Natural killer cell (primary cell): ENCODE data around the gene SFSWAP. TPM values are rescaled to one million over a fixed set of nuclear protein-coding genes. Genes with fewer than 3 reads are reported as not detected.

Source experiments
- ATAC-seq, 3 donors: fragments of 150-1000 bp in 2 of 3; fragments of 200-7000 bp in 1 of 3; cut with Tn5 transposase; 1 replicate in 1 of 3; 2 replicates in 2 of 3; pipeline ENCODE4 v1.10.0; 2021; ENCODE audit warnings: mild to moderate bottlenecking in 2 of 3, moderate library complexity in 2 of 3
- DNase-seq, 2 donors: peaks; one replicate each; pipeline versions ENCODE4 v3.0.0 to v3.0.0-alpha.2; 2013 to 2021; ENCODE audit warnings: mixed read lengths in 1 of 2
- H3K27ac ChIP-seq: one replicate; pipeline ENCODE4 v1.5.1; 2013; ENCODE audit warnings: mild to moderate bottlenecking, low read length
- H3K27me3 ChIP-seq: one replicate; pipeline ENCODE4 v1.6.1; 2013; ENCODE audit warnings: low read length; ENCODE audit not compliant: control insufficient read depth, insufficient read depth
- H3K36me3 ChIP-seq: one replicate; pipeline ENCODE4 v1.6.1; 2013; ENCODE audit warnings: low read length; ENCODE audit not compliant: control insufficient read depth, insufficient read depth
- H3K4me1 ChIP-seq: one replicate; pipeline ENCODE4 v1.6.1; 2013; ENCODE audit warnings: low read length; ENCODE audit not compliant: control insufficient read depth, insufficient read depth
- H3K4me3 ChIP-seq: one replicate; pipeline ENCODE4 v1.5.1; 2013; ENCODE audit warnings: low read length
- H3K9me3 ChIP-seq: one replicate; pipeline ENCODE4 v1.6.1; 2013; ENCODE audit warnings: low read length; ENCODE audit not compliant: control insufficient read depth, insufficient read depth
- H3K27ac Mint-ChIP-seq, 2 donors: one replicate each; pipeline ENCODE4 v1.8.0; 2022; ENCODE audit warnings: mild to moderate bottlenecking in 2 of 2, mixed read lengths in 2 of 2, moderate library complexity in 1 of 2
- H3K27me3 Mint-ChIP-seq, 2 donors: one replicate each; pipeline ENCODE4 v1.8.0; 2022; ENCODE audit warnings: low read depth in 2 of 2, mixed read lengths in 2 of 2
- H3K36me3 Mint-ChIP-seq: one replicate; pipeline ENCODE4 v1.8.0; 2022; ENCODE audit warnings: mixed read lengths
- H3K4me1 Mint-ChIP-seq, 2 donors: one replicate each; pipeline ENCODE4 v1.8.0; 2022; ENCODE audit warnings: mixed read lengths in 2 of 2
- H3K4me3 Mint-ChIP-seq: one replicate; pipeline ENCODE4 v1.8.0; 2022; ENCODE audit warnings: mild to moderate bottlenecking, moderate library complexity, mixed read lengths
- H3K9me3 Mint-ChIP-seq, 2 donors: one replicate each; pipeline ENCODE4 v1.8.0; 2022; ENCODE audit warnings: mixed read lengths in 2 of 2
- CTCF ChIP-seq: fragments of 200-600 bp; IDR thresholded peaks from one replicate; pipeline ENCODE4 v1.8.0; 2022; ENCODE audit warnings: antibody characterized with exemption
- WGBS: methylation state at CpG from one replicate; pipeline ENCODE4 v1.1.7; 2013; ENCODE audit warnings: missing lambda C conversion rate; ENCODE audit not compliant: insufficient coverage; 5-methylcytosine and 5-hydroxymethylcytosine counted together
- intact Hi-C: fragments of 100-400 bp; cut with micrococcal nuclease; formaldehyde crosslinking; loops from one replicate; pipeline ENCODE4 v1.14.2; 2022
- total RNA-seq, 4 donors: library from RNA; stranded (reverse); fragments of 120-200 nt in 1 of 4; gene quantifications; one replicate each; pipeline versions ENCODE4 v1.2.3 to v1.2.4, GENCODE V29; 2013 to 2022

The SFSWAP gene
- total RNA-seq, 3 donors from 2014 or later (not counting 1 experiment from before 2014, with no cell fraction given), result 99.1 to 109 (median 102) TPM

GRCh38 chr12:131796754-131797587 is 86.1 kb downstream of the SFSWAP start:
- Histone ChIP-seq H3K27ac (no peak overlapping the region), H3K9me3 (no peaks in the 10 kb centered on the region), H3K36me3 (peaks cover 47% of the 10 kb centered on the region), H3K4me3 (no peak overlapping the region), H3K27me3 (no peaks in the 10 kb centered on the region), H3K4me1 (peaks cover 11% of the 10 kb centered on the region)
- no peak for ATAC-seq
- no peak overlapping the region for H3K27ac Mint-ChIP-seq
- DNase-seq, result no peak
- H3K4me1 Mint-ChIP-seq, result peaks cover 6 to 11% of the 10 kb centered on the region in 2 donors
- no peak overlapping the region for H3K4me3 Mint-ChIP-seq
- no peaks in the 10 kb centered on the region for H3K36me3 Mint-ChIP-seq
- intact Hi-C loops, result no loop called here
- H3K9me3 Mint-ChIP-seq, result no peaks in the 10 kb centered on the region
- no peak for TF ChIP-seq CTCF
- no peaks in the 10 kb centered on the region for H3K27me3 Mint-ChIP-seq
- 95% methylated on average over 28 of the region's 28 CpGs for WGBS

- intact Hi-C loops, result no loop called here
- no peak for ATAC-seq
- Histone ChIP-seq H3K9me3 (no peaks in the 10 kb centered on the region), H3K36me3 (peaks cover 47% of the 10 kb centered on the region), H3K27me3 (no peaks in the 10 kb centered on the region), H3K27ac (no peak overlapping the region), H3K4me3 (no peak overlapping the region), H3K4me1 (peaks cover 11% of the 10 kb centered on the region)
- H3K4me1 Mint-ChIP-seq, result peaks cover 6 to 11% of the 10 kb centered on the region in 2 donors
- 97% methylated on average over 10 of the region's 10 CpGs for WGBS
- no peaks in the 10 kb centered on the region for H3K27me3 Mint-ChIP-seq
- DNase-seq, result no peak
- TF ChIP-seq CTCF, result no peak
- H3K4me3 Mint-ChIP-seq, result no peak overlapping the region
- H3K9me3 Mint-ChIP-seq, result no peaks in the 10 kb centered on the region
- H3K27ac Mint-ChIP-seq, result no peak overlapping the region
- H3K36me3 Mint-ChIP-seq, result no peaks in the 10 kb centered on the region
Measured at GRCh38 chr12:131797588-131797934, 86.7 kb downstream of the SFSWAP start.

- H3K27ac Mint-ChIP-seq, result peak overlapping the region in 1 of 2 donors; percentile 15
- peaks cover 6 to 11% of the 10 kb centered on the region in 2 donors for H3K4me1 Mint-ChIP-seq
- H3K4me3 Mint-ChIP-seq, result no peak overlapping the region
- H3K27me3 ChIP-seq, result no peaks in the 10 kb centered on the region
- 90% methylated on average over 21 of the region's 21 CpGs for WGBS
- no peak for DNase-seq
- no peaks in the 10 kb centered on the region for H3K9me3 ChIP-seq
- H3K36me3 ChIP-seq, result peaks cover 47% of the 10 kb centered on the region
- no peak for TF ChIP-seq CTCF
- no peaks in the 10 kb centered on the region for H3K9me3 Mint-ChIP-seq
- no peak for ATAC-seq
- no peak overlapping the region for H3K4me3 ChIP-seq
- H3K4me1 ChIP-seq, result peaks cover 11% of the 10 kb centered on the region
- H3K27ac ChIP-seq, result no peak overlapping the region
- H3K36me3 Mint-ChIP-seq, result no peaks in the 10 kb centered on the region
- intact Hi-C loops, result no loop called here
- no peaks in the 10 kb centered on the region for H3K27me3 Mint-ChIP-seq
Measured at GRCh38 chr12:131799195-131799594, 88.3 kb downstream of the SFSWAP start.
